ENCODE measurements around the gene OGFOD3.

DNA sequence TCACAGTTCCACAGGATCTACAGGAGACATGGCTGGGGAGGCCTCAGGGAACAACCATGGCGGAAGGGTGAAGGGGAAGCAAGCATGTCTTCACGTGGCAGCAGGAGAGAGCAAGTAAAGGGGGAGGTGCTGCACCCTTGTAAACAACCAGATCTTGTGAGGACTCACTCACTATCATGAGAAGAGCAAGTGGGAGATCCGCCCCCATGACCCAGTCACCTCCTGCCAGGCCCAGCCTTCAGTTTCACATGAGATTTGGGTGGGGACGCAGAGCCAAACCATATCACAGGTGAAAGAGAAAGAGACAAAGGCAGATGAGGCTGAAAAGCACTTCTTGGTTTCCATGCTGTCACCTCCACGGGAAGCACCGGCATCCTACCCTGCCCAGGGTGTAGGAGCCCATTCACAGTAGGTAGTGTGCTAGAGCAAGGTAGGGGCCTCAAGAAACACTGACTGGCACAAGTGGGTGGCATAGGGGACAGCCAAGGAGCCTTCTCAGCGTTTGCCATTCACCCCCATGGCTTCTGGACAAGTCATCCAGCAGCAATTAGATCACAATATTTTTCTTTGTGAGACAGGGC is 46.7 kb upstream of the OGFOD3 start:
- TF ChIP-seq CTCF (conservative IDR thresholded peaks at IDR 0.05; ENCODE audit: low read depth, low read length) (no peak), EZH2 (IDR thresholded peaks at IDR 0.05; ENCODE audit: borderline replicate concordance, low read depth, low read length, poor library complexity, severe bottlenecking) (no peak)

Measured in A673 (cell line).